NCI-H1694 treated with DMSO at 0.1 percent for 48 hours (cell line): ENCODE measurements around the gene SULT1A3.
A peak's percentile ranks its signal among the peaks of the same experiment; 100 is the strongest.
"Not testable (repeated sequence)": the region's sequence is repeated elsewhere in the genome, so short reads cannot be mapped to it uniquely, and the experiment has no call there.

ENCODE experiments used
- DNase-seq: peaks from one replicate; lab custom pipeline; 2025; lab: John Stamatoyannopoulos, UW

SULT1A3 gene

DNA sequence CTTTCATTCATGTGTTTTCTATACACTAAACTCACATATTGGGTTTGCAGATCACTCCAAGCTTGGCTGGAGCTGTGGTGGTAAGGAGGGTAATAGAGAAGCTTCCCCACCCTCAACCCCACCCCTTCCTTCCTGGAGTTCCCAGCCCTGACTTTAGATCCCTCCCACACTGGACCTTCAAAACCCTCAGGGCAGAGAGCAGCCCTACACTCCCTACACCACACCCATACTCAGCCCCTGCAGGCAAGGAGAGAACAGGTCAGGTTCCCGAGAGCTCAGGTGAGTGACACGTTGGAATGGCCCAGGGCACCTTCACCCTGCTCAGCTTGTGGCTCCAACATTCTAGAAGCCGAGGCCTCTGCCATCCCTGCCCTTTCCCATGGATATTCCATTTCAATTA is at the start of gene SULT1A3:
TSS of gene SULT1A3 (plus strand) at position 207 of the 400 bp plus-strand sequence. CDS start 1,474 bp downstream, outside the sequence.
- not testable (repeated sequence) for DNase-seq

DNA sequence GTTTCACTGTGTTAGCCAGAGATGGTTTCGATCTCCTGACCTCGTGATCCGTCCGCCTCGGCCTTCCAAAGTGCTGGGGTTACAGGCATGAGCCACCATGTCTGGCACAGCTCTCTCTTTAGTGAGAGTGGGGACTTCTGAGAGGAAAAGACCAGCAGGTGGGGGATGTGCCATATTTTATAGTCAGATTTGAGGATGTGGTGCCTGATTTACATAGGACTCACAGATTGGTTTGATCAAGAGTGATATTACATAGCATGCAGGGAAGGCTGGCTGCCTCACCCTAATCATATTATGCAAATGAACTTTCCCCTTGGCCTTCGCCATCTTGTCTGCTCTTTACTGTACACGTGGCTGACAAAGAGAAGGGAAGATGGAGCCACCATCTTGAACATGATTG is 48.0 kb upstream of the SULT1A3 start:
- DNase-seq: no peak

DNA sequence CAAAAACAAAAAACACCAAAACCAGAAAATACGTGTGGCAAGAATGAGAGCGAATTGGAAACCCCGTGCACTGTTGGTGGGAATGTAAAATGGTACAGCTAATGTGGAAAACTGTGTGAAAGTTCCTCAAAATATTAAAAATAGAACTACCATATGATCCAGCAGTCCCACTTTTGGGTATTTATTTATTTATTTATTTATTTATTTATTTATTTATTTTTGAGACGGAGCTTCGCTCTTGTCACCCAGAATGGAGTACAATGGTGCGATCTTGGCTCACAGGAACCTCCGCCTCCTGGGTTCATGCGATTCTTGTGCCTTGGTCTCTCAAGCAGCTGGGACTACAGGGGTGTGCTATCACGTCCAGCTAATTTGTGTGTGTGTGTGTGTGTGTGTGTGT is 46.5 kb upstream of the SULT1A3 start:
- no peak for DNase-seq

DNA sequence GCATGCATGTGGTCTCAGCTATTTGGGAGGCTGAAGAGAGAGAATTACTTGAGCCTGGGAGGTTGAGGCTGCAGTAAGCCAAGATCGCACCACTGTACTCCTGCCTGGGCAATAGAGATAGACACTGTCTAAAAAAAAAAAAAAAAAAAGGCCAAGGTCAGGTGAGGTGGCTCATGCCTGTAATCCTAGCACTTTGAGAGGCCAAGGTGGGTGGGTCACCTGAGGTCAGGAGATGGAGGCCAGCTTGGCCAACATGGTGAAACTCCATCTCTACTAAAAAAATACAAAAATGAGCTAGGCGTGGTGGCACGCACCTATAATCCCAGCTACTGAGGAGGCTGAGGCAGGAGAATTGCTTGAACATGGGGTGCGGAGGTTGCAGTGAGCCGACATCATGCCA is 43.9 kb upstream of the SULT1A3 start:
- DNase-seq: no peak

DNA sequence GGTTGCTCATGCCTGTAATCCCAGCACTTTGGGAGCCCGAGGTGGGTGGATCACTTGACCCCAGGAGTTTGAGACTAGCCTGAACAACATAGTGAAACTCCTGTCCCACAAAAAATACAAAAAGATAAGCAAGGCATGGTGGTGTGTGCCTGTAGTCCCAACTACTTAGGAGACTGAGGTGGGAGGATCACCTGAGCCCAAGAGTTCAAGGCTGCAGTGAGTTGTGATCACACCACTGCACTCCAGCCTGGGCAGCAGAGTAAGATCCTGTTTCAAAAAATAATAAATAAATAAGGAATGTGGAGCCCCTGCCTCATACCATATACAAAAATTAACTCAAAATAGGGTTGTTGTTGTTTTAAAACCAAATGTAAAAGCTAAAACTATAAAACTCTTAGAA is 41.8 kb upstream of the SULT1A3 start:
- no peak for DNase-seq

DNA sequence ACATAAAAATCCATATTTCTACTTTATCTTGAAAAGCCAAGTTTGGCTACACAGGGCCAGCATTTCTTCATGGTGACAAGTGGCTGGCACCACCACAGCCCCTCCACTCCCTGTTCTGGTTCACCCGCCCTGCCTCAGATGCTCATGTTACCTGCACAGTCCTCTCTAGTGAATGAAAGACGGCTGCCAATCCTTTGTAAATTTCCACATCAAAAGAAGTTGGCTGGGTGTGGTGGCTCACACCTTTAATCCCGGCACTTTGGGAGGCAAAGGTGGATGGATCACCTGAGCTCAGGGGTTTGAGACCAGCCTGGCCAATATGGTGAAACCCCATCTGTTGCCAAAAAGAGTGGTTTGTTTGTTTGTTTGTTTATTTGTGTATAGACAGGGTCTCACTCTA is 35.5 kb upstream of the SULT1A3 start:
- DNase-seq: no peak

DNA sequence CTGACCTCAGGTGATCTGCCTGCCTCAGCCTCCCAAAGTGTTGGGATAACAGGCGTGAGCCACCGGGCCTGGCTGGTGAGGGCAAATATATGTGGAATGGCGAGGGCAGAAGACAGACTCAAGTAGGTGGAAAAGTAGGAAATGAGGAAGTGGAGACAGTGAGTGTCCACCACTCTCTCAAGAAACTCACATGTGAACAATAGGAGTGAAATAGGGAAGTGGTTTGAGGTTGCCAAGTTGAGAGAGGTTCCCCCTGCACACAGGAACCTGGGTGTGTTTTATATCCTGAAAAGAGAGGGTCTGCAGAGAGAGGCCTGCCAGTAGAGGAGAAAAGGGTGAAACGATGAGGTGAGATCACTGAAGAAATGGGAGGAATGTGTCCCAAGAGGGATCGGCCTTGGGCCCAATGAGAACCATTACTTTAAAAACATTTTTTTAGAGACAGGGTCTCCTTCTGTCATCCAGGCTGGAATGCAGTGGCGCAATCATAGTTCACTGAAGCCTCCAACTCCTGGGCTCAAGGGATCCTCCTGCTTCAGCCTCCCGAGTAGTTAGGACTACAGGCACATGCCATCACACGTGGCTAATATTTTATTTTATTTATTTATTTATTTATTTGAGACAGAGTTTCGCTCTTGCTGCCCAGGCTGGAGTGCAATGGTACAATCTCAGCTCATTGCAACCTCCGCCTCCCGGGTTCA is 32.7 kb upstream of the SULT1A3 start:
- no peak for DNase-seq

DNA sequence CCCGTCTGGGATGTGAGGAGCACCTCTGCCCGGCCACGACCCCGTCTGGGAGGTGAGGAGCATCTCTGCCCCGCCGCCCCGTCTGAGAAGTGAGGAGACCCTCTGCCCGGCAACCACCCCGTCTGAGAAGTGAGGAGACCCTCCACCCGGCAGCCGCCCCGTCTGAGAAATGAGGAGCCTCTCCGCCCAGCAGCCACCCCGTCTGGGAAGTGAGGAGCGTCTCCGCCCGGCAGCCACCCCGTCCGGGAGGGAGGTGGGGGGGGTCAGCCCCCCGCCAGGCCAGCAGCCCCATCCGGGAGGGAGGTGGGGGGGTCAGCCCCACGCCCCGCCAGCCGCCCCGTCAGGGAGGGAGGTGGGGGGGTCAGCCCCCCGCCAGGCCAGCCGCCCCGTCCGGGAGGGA is 30.3 kb upstream of the SULT1A3 start:
- not testable (repeated sequence) for DNase-seq

DNA sequence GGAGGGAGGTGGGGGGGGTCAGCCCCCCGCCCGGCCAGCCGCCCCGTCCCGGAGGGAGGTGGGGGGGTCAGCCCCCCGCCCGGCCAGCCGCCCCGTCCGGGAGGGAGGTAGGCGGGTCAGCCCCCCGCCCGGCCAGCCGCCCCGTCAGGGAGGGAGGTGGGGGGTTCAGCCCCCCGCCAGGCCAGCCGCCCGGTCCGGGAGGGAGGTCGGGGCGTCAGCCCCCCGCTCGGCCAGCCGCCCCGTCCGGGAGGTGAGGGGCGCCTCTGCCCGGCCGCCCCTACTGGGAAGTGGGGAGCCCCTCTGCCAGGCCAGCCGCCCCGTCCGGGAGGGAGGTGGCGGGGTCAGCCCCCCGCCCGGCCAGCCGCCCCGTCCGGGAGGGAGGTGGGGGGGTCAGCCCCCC is 29.6 kb upstream of the SULT1A3 start:
- not testable (repeated sequence) for DNase-seq

DNA sequence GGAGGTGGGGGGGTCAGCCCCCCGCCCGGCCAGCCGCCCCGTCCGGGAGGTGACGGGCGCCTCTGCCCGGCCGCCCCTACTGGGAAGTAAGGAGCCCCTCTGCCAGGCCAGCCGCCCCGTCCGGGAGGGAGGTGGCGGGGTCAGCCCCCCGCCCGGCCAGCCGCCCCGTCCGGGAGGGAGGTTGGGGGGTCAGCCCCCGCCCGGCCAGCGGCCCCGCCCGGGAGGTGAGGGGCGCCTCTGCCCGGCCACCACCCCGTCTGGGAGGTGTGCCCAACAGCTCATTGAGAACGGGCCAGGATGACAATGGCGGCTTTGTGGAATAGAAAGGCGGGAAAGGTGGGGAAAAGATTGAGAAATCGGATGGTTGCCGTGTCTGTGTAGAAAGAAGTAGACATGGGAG is 28.9 kb upstream of the SULT1A3 start:
- not testable (repeated sequence) for DNase-seq

DNA sequence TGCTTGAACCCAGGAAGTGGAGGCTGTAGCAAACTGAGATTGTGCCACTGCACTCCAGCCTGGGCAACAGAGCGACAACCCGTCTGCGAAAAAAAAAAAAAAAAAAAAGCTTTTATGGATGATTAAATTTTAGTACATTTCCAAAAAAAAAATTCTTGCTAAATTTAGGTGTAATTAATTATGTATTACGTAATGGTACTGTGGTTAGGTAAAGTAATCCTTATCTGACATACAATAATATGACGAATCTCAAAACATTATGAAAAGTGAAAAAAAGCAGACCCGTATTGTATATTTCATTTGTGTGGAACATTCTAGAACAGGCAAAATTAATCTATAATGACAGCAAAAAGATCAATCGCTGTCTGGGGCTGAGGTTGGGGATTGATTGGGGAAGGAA is 26.0 kb upstream of the SULT1A3 start:
- DNase-seq: no peak

DNA sequence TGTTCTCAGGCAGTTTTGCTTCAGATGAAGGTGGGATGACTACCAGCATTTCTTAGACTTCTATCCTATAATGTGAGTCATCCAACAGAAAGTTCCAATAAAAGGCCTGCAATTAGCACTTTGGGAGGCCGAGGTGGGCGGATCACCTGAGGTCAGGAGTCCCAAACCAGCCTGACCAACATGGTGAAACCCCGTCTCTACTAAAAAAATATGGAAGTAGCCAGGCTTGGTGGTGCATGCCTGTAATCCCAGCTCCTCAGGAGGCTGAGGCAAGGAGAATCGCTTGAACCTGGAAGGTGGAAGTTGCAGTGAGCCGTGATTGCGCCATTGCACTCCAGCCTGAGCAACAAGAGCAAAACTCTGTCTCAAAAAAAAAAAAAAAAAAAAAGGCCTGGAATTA is 22.2 kb upstream of the SULT1A3 start:
- not testable (repeated sequence) for DNase-seq

DNA sequence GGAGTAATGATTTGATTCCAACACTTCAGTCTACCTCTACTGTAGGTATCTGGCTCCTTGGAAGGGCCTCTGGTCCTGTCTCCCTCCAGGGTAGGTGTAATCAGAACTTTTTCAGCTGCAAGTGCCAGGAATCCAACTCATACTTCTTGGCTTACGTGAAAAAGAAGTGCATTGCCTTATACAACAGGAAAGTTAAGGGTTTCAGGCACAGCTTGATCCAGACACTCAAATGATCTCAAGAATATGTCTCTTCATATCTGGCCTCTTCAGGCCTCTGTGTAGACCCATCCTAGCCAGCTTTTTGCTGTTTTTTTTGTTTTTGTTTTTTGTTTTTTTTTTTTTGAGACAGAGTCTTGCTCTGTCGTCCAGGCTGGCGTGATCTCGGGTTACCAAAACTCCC is 19.9 kb upstream of the SULT1A3 start:
- no peak for DNase-seq

DNA sequence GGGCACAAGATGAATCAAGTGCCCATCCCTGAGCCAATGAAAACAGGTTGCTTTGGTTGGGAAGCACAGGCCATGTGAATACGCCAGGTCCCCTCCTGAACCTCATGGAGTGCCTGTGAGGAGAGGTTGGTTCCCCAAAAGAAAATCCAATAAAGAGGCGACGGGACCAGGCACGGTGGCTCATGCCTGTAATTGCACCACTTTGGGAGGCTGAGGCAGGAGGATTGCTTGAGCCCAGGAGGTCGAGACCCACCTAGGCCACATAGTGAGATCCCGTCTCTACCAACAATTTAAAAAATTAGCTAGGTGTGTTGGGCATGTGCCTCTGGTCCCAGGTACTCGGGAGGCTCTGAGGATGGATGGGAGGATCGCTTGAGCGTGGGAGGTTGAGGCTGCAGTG is 19.1 kb upstream of the SULT1A3 start:
- DNase-seq: no peak

DNA sequence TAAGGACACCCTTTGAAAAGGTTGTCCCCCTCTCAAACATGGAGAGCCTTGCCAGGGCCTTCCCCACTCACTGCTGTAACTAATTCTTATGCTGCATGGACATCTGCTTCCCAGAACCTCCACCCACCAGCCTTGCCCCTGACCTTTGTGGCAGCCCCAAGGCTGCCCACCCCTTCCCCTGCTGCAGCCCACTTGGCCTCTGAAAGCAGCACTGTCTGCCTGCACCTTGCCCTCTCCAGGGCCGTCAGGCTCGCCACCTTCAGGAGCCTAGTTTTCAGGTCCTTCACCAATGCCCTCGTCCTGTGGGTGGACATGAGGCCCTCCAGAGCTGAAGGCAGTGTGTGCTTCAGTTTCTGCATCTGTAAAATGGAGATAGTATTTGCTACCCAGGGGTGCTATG is 18.3 kb upstream of the SULT1A3 start:
- no peak for DNase-seq

DNA sequence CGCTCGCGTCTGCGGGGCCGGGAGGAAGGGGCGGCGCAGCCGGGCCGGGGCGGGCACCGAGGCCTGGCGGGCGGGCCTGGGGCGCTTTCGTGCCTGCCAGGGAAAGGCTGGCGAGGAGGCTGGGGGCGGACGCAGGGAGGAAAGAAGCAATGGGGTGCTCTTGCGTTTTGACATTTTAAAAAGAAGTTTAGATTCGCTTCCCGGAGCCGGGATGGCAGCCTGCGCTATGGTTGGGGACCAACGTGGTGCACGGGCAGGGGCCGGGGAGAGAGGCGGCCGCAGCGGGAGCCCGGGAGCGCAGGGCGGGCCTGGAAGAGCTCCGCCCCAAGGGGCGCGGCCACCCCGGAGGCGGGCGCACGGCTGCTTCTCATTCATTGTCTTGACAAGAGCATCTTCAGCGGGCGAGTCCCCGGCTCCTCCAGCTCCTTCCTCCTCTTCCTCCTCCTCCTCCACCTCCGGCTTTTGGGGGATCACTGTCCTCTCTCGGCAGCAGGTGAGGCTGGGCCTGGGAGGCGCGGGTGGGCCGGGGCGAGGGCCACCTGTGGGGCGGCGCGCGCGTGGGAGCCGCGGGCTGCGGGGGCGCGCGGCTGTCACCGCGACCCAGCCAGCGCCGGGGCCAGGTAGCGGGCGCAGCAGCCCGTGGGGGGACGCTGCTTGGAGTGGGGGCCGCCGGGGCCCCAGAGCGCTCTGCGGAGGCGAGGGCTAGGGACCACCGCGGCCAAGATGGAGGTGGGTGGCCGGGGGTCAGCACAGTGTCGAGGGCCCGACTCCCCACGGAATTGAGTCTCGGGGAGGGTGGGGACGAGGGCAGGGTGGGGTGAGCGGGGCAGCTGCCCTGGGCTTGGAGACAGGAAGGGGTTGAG is 15.6 kb upstream of the SULT1A3 start, which contains the start of gene CORO1A:
TSS of gene CORO1A (plus strand) at position 370 of the 863 bp plus-strand sequence. CDS start 1,608 bp downstream, outside the sequence.
- peak; percentile 29 for DNase-seq

DNA sequence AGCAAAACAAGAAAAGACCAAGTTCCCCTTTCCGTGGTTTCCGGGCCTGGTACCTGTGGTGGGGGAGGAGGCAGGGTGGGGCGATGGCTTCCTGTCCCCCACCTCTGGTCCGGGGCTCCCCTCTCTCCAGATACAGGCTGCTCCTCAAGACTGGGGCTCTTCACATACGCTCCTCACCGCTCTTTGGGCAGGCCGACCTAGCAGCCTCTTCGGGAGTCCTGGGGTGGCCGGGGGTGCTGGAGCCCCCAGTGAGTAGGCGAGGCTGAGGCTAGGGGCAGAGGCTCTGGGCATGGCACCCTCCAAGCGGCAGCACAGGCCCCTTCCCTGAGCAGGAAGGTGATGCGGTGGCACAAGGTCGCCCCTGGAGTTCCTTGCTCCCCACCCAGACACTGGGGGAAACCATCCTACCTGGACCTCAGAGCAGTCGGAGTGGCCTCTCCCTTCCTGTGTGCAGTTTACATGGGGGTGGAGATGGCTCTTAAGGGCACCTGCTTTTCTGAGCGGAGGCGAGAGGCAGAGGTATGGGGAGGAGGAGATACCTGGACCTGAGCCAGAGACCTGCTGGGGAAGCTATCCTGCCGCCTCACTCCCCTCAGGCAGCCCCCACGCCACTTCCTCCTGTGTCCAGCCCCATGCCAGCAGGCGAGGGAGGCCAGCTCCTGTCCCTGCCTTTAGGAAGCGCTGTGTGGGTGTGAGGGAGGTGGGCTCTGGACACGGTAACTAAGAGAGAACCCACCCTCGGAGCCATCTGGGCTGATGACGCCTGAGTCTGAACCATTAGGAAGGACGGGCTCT is 14.8 kb upstream of the SULT1A3 start:
- DNase-seq: no peak

DNA sequence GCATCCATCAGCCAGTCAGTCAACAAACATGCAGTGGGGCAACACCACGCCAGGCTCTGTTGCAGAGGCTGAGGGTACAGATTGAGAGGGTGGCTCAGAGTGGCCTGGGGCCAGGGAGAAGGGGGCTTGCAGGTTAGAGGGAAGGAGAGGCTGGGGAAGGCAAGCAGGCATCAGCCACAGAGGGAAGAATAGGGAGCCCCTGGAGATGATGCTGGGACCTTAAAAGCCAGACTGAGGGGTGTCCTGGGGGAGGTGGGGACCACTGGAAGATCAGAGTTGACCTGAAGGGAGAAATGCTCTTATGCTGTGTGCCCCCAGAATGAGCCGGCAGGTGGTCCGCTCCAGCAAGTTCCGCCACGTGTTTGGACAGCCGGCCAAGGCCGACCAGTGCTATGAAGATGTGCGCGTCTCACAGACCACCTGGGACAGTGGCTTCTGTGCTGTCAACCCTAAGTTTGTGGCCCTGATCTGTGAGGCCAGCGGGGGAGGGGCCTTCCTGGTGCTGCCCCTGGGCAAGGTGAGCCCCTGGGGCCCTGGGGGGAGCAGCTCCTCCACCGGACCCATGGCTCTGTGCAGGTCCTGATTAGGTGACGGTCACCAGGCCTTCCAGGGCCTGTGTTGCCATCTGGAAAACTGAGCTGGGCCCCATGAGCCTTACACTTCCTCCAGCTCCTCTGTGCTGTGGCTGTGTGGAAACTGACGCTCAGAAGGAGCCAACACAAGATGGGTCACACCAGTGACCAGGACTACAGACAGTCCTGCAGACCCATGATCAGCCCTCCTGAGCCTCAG is 14.0 kb upstream of the SULT1A3 start:
- no peak for DNase-seq

DNA sequence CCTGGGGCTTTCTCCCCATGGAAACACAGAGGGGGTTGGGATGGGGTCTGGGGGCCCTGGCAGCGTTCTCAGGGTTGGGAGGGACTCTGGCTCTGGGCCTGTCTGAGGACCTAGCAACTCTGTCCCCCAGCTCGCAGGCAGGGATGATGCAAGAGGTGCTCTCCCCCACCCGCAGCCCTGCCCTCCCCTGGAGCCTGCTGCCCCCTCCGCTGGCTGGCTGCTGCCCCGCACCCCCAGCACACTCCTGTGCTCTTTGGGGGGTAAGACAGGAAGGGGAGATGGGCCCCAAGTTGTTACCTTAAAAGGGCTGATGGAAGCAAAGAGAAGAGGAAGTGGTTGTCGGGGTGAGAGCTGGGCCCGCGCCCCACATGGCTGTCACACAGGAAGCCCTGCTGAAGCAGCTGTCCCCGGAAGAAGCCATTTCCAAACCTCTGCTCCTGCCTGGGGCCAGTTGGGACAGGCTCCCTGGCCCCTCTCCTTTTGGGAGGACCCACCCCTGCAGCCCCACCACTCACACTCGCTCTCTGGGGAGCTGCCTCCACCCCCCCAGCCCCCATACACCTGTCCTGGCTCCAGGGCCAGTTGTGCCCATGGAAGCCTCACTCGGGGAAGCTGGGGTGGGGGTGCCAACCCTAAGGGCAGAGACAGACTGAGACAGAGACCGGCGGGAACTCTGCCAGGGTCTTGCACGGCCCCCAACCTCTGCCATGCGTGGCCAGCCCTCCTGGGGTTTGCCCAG is 13.2 kb upstream of the SULT1A3 start:
- DNase-seq: no peak

DNA sequence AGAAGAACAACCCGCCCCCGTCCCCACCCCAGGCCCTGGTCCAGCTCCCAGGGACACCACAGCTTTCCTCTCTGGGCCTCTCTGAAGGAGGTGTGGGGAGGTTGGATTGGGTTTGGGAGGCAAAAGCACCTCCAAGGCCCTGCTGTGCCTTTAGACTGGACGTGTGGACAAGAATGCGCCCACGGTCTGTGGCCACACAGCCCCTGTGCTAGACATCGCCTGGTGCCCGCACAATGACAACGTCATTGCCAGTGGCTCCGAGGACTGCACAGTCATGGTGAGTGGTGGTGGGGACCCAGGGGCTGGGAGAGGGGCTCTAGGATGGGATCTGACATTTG is 12.6 kb upstream of the SULT1A3 start:
- DNase-seq: no peak
